Activated naive CD8-positive, alpha-beta T cell treated with anti-CD3 and anti-CD28 coated beads, Interleukin-2, amount 10 ng/mL, durations not matched to agents 7 days and 5 days (primary cell): Measurements from ENCODE around the gene ANKS1A. TPM values are rescaled to one million over a fixed set of nuclear protein-coding genes. Genes with fewer than 3 reads are reported as not detected.

Experiments used
- ATAC-seq: fragments of 150-1000 bp; cut with Tn5 transposase; one replicate; pipeline ENCODE4 v1.10.0; 2021; ENCODE audit warnings: low read depth, moderate library complexity
- POLR2A ChIA-PET: fragments of 350-600 bp; sonication (Branson Sonifier 250); formaldehyde crosslinking; loops from one replicate; lab custom pipeline; 2021; ENCODE audit warnings: antibody characterized with exemption; lab: Charles Lee
- DNase-seq: peaks from one replicate; pipeline ENCODE4 v3.0.0; 2021
- H3K27ac Mint-ChIP-seq: one replicate; pipeline ENCODE4 v1.8.0; 2022; ENCODE audit warnings: mild to moderate bottlenecking, mixed read lengths
- H3K27me3 Mint-ChIP-seq: one replicate; pipeline ENCODE4 v1.8.0; 2022; ENCODE audit warnings: mild to moderate bottlenecking, moderate library complexity, mixed read lengths
- H3K36me3 Mint-ChIP-seq: one replicate; pipeline ENCODE4 v1.8.0; 2021; ENCODE audit warnings: mild to moderate bottlenecking, mixed read lengths
- H3K4me1 Mint-ChIP-seq: one replicate; pipeline ENCODE4 v1.8.0; 2021; ENCODE audit warnings: mixed read lengths
- H3K4me3 Mint-ChIP-seq: one replicate; pipeline ENCODE4 v1.8.0; 2022; ENCODE audit warnings: mild to moderate bottlenecking, moderate library complexity, mixed read lengths
- H3K9me3 Mint-ChIP-seq: one replicate; pipeline ENCODE4 v1.8.0; 2021; ENCODE audit warnings: mixed read lengths
- total RNA-seq, 2 experiments: library from RNA; stranded (reverse); gene quantifications; one replicate each; pipeline ENCODE4 v1.2.3, GENCODE V29; 2021

ANKS1A gene
- total RNA-seq, 2 experiments from 2014 or later = 8.1 to 9.3 TPM

DNA sequence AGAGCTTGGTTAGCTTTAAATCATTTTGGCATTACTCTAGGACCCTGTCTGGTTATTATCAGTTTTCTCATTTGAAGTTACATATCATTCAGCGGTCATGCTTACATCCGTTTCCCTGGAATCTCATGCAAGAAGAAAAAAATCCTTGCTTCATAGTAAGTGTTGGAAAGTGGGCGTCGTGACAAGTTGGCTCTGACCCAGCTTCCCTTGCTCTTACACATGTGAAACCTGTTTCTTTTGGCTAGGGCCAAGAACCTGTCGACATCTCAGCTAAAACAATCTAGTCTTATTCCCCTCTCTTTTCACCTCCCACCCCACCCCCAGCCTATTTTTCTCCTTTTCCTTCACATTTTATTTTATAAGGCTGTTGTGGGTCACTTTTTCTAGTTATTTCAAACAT, 45.5 kb downstream of the ANKS1A start:
- H3K36me3 Mint-ChIP-seq = no peaks in the 10 kb centered on the region
- H3K4me1 Mint-ChIP-seq = peaks cover 2% of the 10 kb centered on the region
- H3K27me3 Mint-ChIP-seq = peaks cover 2% of the 10 kb centered on the region
- H3K4me3 Mint-ChIP-seq = no peak overlapping the region
- ATAC-seq (no peak), DNase-seq (no peak)
- H3K9me3 Mint-ChIP-seq = no peaks in the 10 kb centered on the region
- POLR2A ChIA-PET = no interaction called here
- H3K27ac Mint-ChIP-seq = no peak overlapping the region

DNA sequence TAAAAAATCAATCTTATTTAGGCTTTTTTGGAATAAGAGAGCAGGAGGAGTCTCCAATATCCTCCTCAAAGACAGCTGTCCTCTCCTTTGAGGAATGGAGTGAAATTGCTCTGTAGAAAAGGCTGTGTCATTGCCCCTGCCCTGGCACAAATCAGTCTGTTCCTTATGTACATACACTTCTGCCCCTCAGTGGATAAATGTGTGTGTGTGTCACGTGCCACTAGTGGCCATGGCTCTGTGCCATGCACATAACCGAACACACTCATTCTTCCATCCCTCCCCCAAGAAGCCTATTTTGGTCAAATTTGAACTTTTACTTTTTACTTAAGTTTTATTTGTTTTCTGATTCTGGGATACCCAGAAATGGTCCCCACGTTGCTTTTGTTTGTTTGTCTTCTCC, 49.2 kb downstream of the ANKS1A start:
- H3K27ac Mint-ChIP-seq = no peak overlapping the region
- peaks cover 2% of the 10 kb centered on the region for H3K36me3 Mint-ChIP-seq
- no peaks in the 10 kb centered on the region for H3K9me3 Mint-ChIP-seq
- DNase-seq = no peak
- peaks cover 8% of the 10 kb centered on the region for H3K4me1 Mint-ChIP-seq
- no peak overlapping the region for H3K4me3 Mint-ChIP-seq
- POLR2A ChIA-PET = no interaction called here
- ATAC-seq = no peak
- H3K27me3 Mint-ChIP-seq = peaks cover 2% of the 10 kb centered on the region

DNA sequence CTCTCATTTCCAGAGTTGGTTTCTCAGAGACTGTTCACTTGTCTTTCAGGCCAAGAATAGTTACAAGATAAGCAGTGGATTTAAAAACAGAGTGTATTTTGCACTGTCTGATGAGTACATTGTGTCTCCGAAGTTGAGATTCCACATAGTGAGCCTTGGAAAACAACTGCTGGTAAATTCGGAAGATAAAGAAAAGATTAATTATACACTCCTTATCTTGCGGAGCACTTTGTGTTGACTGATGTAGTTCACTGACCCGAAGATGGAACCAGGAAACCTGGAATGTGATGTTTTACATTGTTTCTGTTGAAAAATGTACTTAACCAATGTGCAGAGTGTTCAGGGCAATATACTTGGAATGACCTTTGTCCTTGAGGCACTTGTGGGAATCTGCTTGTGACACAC, 51.0 kb downstream of the ANKS1A start:
- H3K27me3 Mint-ChIP-seq = peaks cover 2% of the 10 kb centered on the region
- H3K36me3 Mint-ChIP-seq = peaks cover 2% of the 10 kb centered on the region
- H3K4me1 Mint-ChIP-seq = peaks cover 8% of the 10 kb centered on the region
- ATAC-seq (no peak), DNase-seq (no peak)
- H3K27ac Mint-ChIP-seq = no peak overlapping the region
- no peak overlapping the region for H3K4me3 Mint-ChIP-seq
- H3K9me3 Mint-ChIP-seq = no peaks in the 10 kb centered on the region
- POLR2A ChIA-PET = no interaction called here

DNA sequence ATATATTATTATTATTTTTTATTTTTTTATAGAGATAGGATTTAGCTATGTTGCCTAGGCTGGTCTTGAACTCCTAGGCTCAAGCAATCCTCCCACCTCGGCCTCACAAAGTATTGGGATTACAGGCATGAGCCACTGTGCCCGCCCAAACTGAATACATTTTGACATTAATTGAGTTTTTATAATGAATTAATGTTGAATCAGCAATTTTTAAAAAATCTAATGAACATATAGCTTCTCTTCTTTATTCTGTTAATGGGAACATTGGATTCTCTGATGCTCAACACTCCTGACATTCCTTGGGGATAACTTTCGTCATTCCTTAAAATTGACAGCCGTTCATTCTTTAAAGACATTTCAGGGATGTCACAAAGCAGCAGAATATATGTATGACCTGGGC, 52.4 kb downstream of the ANKS1A start:
- H3K27me3 Mint-ChIP-seq = peaks cover 2% of the 10 kb centered on the region
- ATAC-seq (no peak), DNase-seq (no peak)
- peaks cover 8% of the 10 kb centered on the region for H3K4me1 Mint-ChIP-seq
- no peak overlapping the region for H3K27ac Mint-ChIP-seq
- POLR2A ChIA-PET = no interaction called here
- no peaks in the 10 kb centered on the region for H3K9me3 Mint-ChIP-seq
- H3K4me3 Mint-ChIP-seq = no peak overlapping the region
- peaks cover 3% of the 10 kb centered on the region for H3K36me3 Mint-ChIP-seq

DNA sequence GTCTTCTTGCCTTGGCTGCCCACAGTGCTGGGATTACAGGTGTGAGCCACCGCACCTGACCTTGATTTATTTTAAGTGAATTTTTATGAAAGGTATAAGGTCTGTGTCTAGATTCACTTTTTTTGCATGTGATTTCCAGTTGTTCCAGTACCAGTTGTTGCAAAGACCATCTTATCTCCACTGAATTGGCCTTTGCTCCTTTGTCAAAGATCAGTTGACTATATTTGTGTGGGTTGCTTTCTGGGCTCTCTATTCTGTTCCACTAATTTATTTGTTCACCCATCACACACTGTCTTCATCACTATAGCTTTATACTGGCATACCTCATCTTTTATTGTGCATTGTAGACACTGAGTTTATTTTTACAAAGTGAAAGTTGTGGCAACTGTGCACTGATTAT, 56.3 kb downstream of the ANKS1A start:
- no peak overlapping the region for H3K4me3 Mint-ChIP-seq
- H3K4me1 Mint-ChIP-seq = peaks cover under 1% of the 10 kb centered on the region
- peaks cover 3% of the 10 kb centered on the region for H3K36me3 Mint-ChIP-seq
- ATAC-seq (no peak), DNase-seq (no peak)
- POLR2A ChIA-PET = no interaction called here
- no peaks in the 10 kb centered on the region for H3K27me3 Mint-ChIP-seq
- H3K9me3 Mint-ChIP-seq = no peaks in the 10 kb centered on the region
- H3K27ac Mint-ChIP-seq = no peak overlapping the region

DNA sequence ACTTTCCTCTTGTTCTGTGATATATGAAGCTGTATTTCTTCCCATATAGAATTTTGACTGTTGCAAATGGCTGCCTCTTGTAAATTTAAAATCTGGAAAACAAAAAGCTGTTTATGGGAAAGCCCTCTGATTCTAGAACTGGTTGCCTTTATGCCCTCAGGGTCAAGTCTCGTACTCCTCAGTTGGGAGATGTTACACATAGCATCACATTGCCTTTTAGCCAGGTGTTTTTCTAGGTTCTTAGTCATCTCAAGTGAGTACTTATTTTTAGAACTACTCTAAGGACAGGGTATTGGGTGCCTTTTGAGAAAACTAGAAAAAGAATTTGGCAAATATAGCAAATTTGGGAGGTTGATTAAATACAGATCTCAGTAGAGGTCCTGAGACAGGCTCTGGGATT, 58.5 kb downstream of the ANKS1A start:
- Mint-ChIP-seq H3K36me3 (peaks cover 1% of the 10 kb centered on the region), H3K27ac (no peak overlapping the region), H3K4me1 (no peaks in the 10 kb centered on the region), H3K4me3 (no peak overlapping the region), H3K27me3 (no peaks in the 10 kb centered on the region), H3K9me3 (no peaks in the 10 kb centered on the region)
- ATAC-seq (no peak), DNase-seq (no peak)
- POLR2A ChIA-PET = no interaction called here

DNA sequence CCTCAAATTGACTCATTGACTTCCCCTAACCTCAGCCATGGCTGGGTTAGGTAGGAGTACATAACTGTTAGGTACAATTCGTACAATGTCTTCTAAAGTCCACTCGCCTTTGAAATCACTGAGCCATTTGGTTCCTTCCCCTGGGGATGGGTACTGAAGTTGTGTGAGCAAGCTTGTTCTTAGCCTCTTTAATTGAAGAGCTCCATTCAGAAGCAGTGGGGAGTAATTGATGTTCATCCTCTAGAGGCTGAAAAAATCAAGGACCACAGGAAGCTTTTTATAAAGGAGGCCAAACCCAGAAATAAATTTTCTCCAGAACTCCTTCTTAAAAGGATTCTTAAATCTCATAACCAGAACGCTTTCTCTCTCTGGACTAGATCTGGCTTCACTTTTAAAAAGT, 60.6 kb downstream of the ANKS1A start:
- DNase-seq = no peak

DNA sequence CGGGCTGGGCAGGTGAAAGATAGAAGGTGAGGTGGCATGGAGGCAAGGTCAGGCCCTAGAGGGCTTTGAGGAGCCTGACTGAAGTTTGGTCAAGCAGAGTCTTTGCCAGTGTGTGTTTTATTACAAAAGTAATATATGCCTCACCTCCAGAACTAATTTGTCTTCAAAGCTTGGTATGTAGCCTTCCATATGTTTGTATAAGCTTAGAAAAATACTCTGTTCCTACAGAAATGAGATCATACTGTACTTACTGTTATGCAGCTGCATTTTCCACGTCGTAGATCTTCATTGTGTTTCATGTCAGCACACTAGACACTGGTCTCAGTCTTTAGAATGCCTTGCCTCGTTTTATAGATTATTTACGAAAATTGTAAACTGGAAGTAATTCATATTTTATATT, 61.8 kb downstream of the ANKS1A start:
- no peaks in the 10 kb centered on the region for H3K27me3 Mint-ChIP-seq
- DNase-seq = no peak
- H3K4me3 Mint-ChIP-seq = no peak overlapping the region
- no peak overlapping the region for H3K27ac Mint-ChIP-seq
- no peaks in the 10 kb centered on the region for H3K9me3 Mint-ChIP-seq
- POLR2A ChIA-PET = no interaction called here
- no peak for ATAC-seq
- H3K4me1 Mint-ChIP-seq = peaks cover 4% of the 10 kb centered on the region
- H3K36me3 Mint-ChIP-seq = no peaks in the 10 kb centered on the region

More for the DNA sequence above, 60.6 kb downstream of the ANKS1A start:
- H3K4me3 Mint-ChIP-seq = no peak overlapping the region
- H3K36me3 Mint-ChIP-seq = peaks cover 1% of the 10 kb centered on the region
- no peaks in the 10 kb centered on the region for H3K4me1 Mint-ChIP-seq
- ATAC-seq = no peak
- POLR2A ChIA-PET = interaction anchor here (0.5 kb wide), 1 partner anchor 80 kb away, joined by 4 read pairs; no protein-coding TSS in a partner anchor
- no peaks in the 10 kb centered on the region for H3K27me3 Mint-ChIP-seq
- no peak overlapping the region for H3K27ac Mint-ChIP-seq
- H3K9me3 Mint-ChIP-seq = no peaks in the 10 kb centered on the region

DNA sequence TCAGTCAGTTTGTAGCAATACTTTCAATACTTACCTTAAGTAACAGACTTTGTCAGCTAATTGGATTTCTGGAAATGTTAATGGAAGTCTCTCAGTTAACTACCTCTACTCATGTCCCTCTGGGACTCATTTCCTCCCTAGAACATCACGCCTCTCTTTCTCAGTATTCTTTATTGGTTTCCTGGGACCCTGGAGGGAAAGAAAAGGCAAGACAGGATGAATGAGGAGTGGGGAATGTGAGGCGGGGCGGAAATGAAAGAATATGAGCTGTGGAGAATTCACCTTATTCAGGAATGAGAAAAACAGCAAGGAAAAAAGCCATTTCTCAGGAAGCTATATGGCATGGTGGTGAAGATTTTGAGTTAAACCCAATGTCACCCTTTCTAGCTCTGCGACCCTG, 62.7 kb downstream of the ANKS1A start:
- DNase-seq (no peak), ATAC-seq (no peak)
- Mint-ChIP-seq H3K4me3 (no peak overlapping the region), H3K27me3 (no peaks in the 10 kb centered on the region), H3K4me1 (peaks cover 6% of the 10 kb centered on the region), H3K9me3 (no peaks in the 10 kb centered on the region), H3K27ac (no peak overlapping the region), H3K36me3 (peaks cover 2% of the 10 kb centered on the region)
- POLR2A ChIA-PET = no interaction called here

DNA sequence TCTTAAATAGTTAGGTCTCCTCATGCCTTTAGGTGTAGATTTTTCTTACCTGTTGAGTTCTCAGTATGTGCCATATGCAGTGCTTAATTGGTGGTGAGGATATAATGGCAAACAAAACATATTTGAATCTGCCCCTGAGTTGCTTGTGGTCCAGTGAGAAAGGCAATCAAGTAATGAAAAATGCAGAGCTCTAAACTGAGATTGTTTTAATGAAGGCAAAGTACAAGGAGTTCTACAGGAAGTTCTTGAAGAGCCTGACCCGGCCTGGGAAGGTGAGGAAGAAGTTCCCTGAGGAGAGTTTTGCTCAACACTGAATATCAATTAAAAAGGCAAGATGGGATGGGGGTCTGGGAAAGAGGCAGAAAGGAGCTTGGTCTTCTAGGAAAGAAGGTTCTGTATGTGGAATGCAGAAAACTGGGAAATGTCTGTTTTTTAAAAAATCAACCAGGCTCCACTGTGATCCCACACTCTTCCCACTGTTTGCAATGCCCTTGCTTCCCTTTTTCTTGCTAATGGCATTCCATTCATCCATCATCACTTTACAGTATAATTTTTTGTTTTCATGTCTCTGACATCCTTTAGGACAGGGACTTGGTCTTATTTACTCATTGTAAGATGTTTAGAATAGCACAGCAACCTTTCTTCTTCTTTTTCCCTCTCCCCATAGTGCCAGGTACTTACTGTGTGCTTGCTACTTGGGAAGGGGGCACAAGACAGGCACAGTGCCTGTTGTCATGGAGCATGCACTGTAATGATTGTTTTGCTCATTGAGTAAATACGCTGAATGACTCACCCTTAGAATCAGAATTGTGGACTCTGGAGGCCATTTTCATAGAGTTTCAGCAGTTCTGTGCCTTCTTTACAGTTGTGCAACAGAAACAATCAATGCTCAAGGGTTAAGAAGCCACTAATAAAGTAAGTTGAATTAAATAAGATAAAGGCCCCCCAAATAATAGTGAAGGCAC, 64.3 kb downstream of the ANKS1A start:
- POLR2A ChIA-PET = no interaction called here
- Mint-ChIP-seq H3K4me3 (no peak overlapping the region), H3K9me3 (no peaks in the 10 kb centered on the region), H3K4me1 (peaks cover 6% of the 10 kb centered on the region), H3K27me3 (no peaks in the 10 kb centered on the region), H3K36me3 (peaks cover 2% of the 10 kb centered on the region), H3K27ac (no peak overlapping the region)
- ATAC-seq (no peak), DNase-seq (no peak)

DNA sequence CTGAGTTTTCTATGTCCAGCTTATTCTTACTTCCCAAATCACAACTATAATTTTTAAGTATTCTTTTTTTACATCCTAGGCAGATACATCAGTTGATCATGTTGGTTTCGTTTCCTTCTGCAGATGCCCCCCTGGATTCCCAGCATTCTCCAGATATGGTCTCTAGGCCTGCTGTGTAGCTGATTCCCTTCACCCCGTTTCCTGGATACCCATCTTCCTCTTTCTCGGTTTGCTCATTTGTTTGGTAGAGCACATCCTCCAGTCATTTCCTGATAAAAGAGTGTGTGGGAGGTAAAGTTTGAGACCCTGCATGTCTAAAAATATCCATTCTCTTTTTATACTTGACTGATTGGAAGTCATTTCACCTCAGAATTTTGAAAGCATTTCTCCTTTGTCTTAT, 66.4 kb downstream of the ANKS1A start:
- H3K4me1 Mint-ChIP-seq = peaks cover 6% of the 10 kb centered on the region
- POLR2A ChIA-PET = no interaction called here
- H3K4me3 Mint-ChIP-seq = no peak overlapping the region
- no peak for DNase-seq
- H3K36me3 Mint-ChIP-seq = peaks cover 2% of the 10 kb centered on the region
- H3K27me3 Mint-ChIP-seq = no peaks in the 10 kb centered on the region
- H3K9me3 Mint-ChIP-seq = no peaks in the 10 kb centered on the region
- no peak overlapping the region for H3K27ac Mint-ChIP-seq
- ATAC-seq = no peak

DNA sequence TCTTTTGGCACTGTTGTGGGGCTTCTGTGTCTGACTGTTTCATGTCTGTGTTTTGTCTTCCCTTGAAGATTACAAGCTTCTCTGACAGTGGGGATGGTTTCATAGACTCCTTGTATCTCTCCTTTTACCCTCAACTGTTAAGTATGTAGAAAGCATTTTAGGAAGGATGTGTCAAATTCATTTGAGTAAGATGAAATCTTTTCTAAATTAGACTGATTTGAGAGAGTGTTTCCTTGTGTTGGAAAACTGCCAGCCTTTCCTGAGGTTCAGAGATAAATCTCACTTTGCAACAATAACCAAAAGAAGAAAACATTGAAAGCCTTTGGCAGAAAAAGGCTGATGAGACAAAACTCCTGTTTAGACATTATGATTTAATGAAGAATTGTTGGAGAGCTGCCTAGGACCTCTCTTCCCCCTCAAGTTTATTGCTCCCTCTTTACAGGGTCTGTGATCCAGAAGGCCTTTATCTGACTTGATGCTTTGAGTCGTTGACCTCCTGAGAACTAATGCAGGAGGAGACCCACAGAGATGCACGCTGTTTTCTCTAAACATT, 68.3 kb downstream of the ANKS1A start:
- Mint-ChIP-seq H3K36me3 (peaks cover 2% of the 10 kb centered on the region), H3K27ac (no peak overlapping the region), H3K4me3 (no peak overlapping the region), H3K9me3 (no peaks in the 10 kb centered on the region), H3K27me3 (no peaks in the 10 kb centered on the region), H3K4me1 (peaks cover 6% of the 10 kb centered on the region)
- ATAC-seq (no peak), DNase-seq (no peak)
- POLR2A ChIA-PET = no interaction called here

DNA sequence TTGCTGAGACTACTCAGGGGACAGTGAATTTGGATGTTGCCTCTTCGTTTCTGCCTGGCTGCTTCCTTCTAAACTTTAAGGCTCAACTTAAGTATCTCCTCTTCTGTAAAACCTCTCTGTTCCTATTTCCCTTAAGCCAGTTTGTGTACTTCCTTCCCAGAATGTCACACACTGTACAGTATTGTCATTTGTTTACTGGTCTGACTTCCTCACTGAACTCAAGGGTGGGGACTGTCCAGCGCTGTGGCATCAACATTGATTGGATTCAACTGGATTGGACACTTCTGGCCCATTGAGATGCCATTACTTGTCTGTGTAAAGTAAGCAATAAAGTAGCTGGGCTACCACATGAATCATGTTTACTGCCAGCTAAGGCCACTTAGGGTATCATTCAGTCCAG, 69.7 kb downstream of the ANKS1A start:
- Mint-ChIP-seq H3K36me3 (peaks cover 3% of the 10 kb centered on the region), H3K27ac (no peak overlapping the region), H3K4me1 (peaks cover 6% of the 10 kb centered on the region), H3K4me3 (no peak overlapping the region), H3K9me3 (no peaks in the 10 kb centered on the region), H3K27me3 (no peaks in the 10 kb centered on the region)
- DNase-seq (no peak), ATAC-seq (no peak)
- POLR2A ChIA-PET = no interaction called here

DNA sequence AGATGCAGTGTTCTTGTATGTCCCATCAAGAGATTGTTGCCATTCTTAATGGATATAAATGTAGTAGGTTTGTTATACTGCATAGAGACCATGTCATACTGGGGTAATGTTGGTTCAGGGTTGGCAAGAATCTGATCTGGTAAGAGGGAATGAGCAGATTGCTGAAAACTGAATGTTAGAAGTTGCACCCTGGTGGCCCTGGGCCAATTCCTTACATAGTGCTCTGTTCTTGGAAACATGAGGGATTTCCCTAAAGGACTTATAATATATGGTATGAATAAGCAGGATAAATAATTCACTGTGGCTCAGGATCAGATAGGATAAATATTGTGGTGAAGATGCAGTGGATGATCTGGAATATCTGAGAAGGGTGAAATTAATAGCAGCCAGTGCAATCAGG, 70.2 kb downstream of the ANKS1A start:
- Mint-ChIP-seq H3K36me3 (peaks cover 3% of the 10 kb centered on the region), H3K9me3 (no peaks in the 10 kb centered on the region), H3K27me3 (no peaks in the 10 kb centered on the region), H3K27ac (no peak overlapping the region), H3K4me3 (no peak overlapping the region), H3K4me1 (peaks cover 6% of the 10 kb centered on the region)
- POLR2A ChIA-PET = no interaction called here
- ATAC-seq (no peak), DNase-seq (no peak)
